ENCODE results near the gene MAP4K4. TPM values are rescaled to one million over a fixed set of nuclear protein-coding genes. Genes with fewer than 3 reads are reported as not detected.
"Not testable (repeated sequence)": the region's sequence is repeated elsewhere in the genome, so short reads cannot be mapped to it uniquely, and the experiment has no call there.

MAP4K4 gene
- total RNA-seq, 1 experiment from 2014 or later = 20.6 TPM

DNA sequence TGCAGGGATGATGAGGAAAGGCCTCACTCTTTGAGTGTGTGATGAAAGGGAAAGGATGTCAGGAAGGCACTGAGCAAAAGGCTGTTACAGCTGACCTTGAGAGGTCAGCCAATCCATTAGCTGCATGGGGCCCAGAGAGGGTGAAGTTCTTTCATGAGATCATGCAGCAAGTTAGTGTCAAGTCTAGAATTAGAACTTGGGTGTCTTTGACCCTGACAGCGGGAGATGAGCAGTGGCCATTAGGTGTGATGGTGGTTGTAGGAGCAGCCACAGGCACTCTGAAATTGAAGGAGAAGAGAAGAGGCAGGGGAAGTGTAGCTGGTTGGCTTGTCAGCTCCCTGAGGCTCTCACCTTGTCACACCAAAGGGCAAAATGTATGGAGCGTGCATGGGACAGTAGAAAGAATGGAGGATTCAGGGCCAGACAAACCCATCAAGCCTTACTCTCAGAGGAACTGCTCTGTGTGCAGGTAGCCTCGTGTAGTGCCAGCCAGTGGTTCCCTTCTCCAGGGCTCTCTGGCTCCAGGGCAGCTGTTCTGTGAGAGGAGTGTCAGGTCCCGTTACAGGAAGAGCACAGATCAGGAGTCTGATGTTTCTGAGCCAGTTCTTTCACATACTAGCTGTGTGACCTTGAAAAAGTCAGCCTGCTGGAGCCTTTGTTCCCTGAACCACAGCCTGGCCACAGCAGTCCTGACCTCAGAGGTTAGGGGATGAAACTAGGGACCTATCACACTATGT is 35.9 kb downstream of the MAP4K4 start:
- no peak for DNase-seq (ENCODE audit: low read depth, low spot score)
- in situ Hi-C loops (cut with HindIII; ENCODE audit: low pct_unique_long_range_greater_than_20kb, low sequenced_read_pairs) = no loop called here

DNA sequence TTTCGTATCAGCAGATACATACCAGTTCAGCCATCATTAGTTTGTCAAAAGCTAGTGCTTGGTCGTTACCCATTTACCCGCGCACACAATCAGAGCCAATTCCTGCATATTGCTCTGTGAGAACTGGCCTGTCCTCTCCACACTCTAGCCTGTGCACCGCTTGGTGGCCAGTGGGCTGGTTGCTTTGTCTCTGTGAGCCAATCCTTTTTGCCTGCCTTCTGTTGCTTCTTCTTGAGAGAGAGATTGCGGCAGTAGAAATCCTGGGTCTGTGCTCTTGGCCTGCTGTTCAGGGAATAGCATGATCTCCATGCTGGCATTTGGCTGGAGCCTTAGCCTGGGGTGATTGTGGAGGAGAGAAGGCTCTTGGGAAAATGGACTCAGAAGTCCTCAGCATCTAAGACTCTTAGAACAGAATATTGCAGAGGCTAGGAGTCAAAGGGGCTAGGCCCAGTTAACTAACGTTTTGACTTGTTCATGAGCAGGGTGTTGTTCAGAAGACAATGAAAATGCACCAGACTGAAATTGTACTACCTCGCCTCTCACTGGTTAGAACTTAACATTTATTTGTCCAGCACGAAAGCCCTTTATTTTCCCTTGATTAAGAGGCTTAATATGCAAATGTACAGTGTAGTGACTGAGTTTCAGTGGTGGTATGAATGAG is 37.1 kb downstream of the MAP4K4 start:
- in situ Hi-C loops (cut with HindIII; ENCODE audit: low pct_unique_long_range_greater_than_20kb, low sequenced_read_pairs) = no loop called here
- no peak for DNase-seq (ENCODE audit: low read depth, low spot score)

DNA sequence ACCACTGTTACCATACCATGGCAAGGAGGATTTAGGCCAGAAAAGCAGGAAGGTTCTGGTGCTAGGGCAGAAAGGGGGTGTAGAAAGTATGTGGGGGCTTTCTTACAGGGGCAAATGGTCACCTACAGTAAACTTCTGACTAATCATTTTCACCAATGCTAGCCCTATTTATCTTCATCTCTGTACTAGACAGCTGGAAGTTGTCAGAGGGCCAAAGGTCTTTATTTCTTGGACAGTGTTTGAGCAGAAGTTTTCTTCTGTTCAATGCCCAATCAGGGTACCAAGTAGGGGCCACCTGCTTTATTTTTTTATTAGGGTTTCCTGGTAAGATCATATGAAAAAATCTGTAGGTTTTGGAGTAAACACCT is 37.6 kb downstream of the MAP4K4 start:
- in situ Hi-C loops (cut with HindIII; ENCODE audit: low pct_unique_long_range_greater_than_20kb, low sequenced_read_pairs) = no loop called here

DNA sequence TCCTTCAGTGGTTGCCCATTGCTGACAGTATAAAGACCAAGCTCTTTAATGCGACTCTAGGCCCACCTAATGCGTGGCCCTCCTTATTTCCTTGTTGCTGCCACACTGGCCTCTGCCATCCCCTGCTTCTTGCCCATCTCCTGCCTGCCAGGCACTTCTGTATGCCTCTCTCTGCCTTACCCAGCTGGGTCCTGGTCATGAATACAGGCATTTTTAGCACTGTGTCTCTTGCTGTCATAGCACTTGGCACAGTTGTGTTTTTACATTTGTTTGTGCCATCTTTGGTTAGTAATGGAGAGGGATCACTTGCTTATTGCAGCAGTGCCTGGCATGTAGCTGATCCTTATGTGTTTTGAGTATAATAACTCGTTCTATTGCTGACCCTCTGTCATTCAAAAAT is 38.7 kb downstream of the MAP4K4 start:
- in situ Hi-C loops (cut with HindIII; ENCODE audit: low pct_unique_long_range_greater_than_20kb, low sequenced_read_pairs) = no loop called here
- no peak for DNase-seq (ENCODE audit: low read depth, low spot score)

More for the DNA sequence above, 37.6 kb downstream of the MAP4K4 start:
- DNase-seq (ENCODE audit: low read depth, low spot score) = no peak

DNA sequence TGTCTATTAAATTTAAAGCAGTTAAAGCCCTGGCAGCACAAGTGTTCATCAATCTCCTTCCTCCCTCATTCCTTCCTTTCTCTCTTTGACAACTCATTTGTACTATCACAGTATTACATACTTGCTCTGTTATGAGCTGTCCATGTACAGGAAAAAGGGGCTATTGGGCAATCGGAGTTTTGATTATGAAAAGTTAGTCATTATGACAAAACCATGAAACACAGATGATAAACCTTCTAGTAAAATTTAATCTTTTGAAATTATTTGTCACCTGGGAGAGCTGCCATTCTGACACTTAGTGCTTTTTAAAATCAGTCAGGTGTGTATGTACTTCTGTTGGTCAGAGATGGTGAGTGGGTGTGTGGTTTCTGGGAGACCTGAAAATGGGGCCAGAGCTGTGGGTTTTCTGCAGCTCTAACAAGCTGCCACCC is 39.4 kb downstream of the MAP4K4 start:
- in situ Hi-C loops (cut with HindIII; ENCODE audit: low pct_unique_long_range_greater_than_20kb, low sequenced_read_pairs) = no loop called here
- no peak for DNase-seq (ENCODE audit: low read depth, low spot score)

DNA sequence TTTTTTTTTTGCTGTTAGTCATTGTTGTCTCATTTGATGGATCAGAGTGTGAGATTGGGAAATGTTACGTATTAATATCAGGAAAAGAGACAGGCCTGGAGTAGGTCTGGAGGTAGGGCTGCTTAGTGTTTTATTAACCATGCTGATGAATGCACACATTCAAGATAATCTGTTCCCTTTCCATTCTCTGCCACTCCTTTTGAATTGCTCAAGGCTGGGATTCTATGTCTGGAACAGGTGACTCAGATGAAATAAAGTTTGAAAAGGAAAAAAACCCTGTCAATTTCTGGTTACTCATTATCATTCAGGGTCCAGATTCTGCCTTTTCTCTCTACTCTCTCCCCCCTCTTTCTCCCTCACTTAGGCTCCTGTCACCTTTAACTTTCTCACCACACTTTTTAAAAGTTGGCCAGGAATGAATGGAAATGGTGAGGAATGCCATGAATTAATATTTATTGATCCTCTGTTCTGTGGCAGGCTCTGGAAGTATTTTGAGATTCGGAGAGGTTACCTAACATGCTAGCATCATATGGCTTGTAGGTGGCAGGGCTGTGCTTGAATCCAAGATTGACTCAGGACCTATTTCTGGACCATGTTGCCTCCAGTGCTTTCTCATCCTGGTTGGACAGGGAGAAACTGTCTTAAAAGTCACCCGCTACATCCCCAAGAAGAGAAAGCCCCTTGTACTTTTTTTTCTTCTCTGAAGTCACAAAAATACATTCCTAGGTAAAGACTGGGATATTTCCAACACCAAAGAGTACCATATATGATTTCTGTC is 40.2 kb downstream of the MAP4K4 start:
- DNase-seq (ENCODE audit: low read depth, low spot score) = no peak
- in situ Hi-C loops (cut with HindIII; ENCODE audit: low pct_unique_long_range_greater_than_20kb, low sequenced_read_pairs) = no loop called here

DNA sequence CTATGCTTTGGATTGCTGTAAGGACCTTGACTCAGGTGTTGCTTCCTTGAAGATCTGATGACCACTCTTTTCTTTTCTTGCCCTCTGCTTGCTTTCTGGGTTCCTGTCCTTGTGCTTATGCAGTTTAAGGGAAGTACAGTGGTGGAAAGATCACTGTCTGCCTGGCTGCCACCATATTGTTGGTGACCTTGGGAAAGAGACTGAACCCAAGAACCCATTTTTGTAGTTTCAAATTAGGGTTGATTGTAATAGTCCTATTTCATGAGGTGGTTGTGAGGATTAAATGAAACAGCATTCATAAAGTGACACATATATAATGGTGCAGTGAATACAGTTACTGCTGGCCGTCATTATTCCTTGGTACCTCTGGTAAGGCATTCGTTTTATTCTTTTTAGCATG is 41.1 kb downstream of the MAP4K4 start:
- in situ Hi-C loops (cut with HindIII; ENCODE audit: low pct_unique_long_range_greater_than_20kb, low sequenced_read_pairs) = no loop called here
- DNase-seq (ENCODE audit: low read depth, low spot score) = no peak

DNA sequence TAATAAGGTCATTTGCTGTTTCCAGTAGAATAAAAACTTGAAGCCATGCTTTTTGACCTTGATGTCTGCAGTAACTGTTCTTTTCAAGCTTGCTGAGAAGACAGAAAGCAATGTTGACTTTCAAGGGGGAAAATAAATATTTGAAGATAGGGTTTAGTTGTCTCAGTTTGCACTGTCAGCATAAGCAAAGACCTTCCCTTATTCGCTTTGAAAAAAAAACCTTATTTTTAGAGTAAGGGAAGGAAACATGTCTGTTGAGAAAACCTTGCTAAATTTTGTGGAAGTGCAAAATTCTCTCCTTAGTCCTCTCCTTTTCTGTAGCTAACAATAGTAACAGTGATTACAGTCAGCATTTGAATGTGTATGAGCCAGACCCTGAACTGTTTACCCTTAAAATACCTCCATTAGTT is 43.1 kb downstream of the MAP4K4 start:
- DNase-seq (ENCODE audit: low read depth, low spot score) = no peak
- in situ Hi-C loops (cut with HindIII; ENCODE audit: low pct_unique_long_range_greater_than_20kb, low sequenced_read_pairs) = no loop called here

DNA sequence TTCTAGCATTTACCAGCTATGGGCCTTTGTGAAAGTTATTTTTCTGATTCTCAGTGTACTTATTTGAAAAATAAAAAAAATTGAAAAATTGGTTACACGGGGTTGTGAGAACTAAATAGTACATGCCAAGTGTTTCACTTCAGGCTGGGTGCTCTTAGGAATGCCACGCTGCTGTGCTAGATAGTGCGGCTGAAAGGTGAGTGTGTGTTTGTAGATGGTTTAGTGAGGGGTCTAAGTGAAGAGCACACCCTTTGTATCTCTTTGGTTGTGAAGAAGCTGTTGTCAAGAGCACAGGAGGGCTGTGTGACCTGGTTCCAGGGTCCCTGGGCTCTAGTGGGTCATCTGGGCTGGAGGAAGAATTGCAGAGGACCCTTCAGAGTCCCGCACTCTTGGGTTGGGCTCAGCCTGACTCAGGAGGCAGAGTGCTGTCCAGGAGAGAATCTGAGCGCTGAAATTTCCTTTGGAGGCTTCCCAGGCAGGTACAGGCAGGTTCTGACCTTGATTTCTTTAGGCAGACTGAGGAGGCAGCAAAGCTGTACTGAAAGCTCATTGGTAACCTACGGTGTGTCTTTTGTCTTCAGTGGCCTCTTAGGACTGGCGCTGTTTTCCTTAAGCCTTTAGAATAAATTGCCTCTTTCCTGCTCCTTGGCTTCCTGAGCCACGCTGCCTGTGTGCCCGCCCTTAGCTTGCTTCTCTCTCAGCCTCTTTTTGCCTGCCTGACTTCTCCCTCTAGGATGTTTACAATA is 44.4 kb downstream of the MAP4K4 start:
- no peak for DNase-seq (ENCODE audit: low read depth, low spot score)
- in situ Hi-C loops (cut with HindIII; ENCODE audit: low pct_unique_long_range_greater_than_20kb, low sequenced_read_pairs) = no loop called here

DNA sequence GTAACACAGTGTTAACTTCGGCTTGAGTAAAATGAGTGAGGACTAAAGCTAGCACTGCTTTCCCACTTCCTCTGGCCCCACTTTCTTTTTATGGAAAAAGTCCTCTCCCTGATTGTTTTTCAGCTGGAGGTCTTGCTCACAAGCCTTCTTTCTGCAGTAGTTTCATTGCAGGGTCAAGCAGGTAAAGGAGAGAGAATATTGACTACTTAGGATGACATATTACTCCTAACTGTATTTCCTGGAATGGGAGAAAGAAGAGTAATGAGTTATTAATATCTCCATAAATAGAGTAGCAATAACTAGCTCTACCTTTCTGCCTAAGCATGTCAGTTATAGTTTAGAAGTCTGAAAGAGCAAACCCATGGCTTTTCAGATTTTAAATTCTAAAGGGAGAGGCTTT is 45.0 kb downstream of the MAP4K4 start:
- in situ Hi-C loops (cut with HindIII; ENCODE audit: low pct_unique_long_range_greater_than_20kb, low sequenced_read_pairs) = no loop called here
- no peak for DNase-seq (ENCODE audit: low read depth, low spot score)

DNA sequence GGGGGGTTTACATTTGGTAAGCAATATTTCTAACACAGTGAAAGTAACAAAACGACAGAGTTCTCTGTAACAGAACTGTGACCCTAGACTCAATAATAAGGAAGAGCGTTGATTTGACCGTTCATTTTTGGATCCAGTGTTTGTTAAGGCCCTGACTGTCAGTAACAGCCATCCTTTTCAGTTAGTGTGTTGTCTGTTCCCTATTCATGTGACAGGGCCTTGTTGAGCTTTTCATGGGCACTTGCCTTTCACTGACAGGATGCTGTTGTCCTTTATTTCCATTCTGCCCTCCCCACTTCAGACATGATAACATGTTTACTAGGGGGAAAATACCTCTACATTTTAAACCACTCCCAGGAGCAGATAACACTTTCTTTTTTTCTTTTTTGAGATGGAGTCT is 45.8 kb downstream of the MAP4K4 start:
- no peak for DNase-seq (ENCODE audit: low read depth, low spot score)
- in situ Hi-C loops (cut with HindIII; ENCODE audit: low pct_unique_long_range_greater_than_20kb, low sequenced_read_pairs) = no loop called here

DNA sequence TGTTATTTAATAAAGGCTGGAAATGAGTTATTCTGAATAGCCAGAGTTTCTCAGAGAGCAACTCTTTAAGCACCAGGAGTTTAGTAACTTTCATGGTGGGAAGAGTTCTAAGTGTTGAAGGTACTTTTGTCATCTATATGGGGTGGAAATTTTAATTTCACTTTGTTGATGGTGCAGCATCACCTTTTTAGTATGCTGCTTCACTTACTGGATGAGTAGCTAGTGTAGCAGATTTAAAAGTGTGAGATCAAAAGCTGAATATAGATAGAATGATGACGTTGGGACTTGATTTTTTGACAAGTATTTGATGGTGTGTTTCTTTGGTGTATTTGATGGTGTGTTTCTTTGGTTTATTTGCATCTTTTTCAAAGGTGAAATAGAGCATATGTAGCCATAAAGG is 47.3 kb downstream of the MAP4K4 start:
- DNase-seq (ENCODE audit: low read depth, low spot score) = no peak
- in situ Hi-C loops (cut with HindIII; ENCODE audit: low pct_unique_long_range_greater_than_20kb, low sequenced_read_pairs) = no loop called here

DNA sequence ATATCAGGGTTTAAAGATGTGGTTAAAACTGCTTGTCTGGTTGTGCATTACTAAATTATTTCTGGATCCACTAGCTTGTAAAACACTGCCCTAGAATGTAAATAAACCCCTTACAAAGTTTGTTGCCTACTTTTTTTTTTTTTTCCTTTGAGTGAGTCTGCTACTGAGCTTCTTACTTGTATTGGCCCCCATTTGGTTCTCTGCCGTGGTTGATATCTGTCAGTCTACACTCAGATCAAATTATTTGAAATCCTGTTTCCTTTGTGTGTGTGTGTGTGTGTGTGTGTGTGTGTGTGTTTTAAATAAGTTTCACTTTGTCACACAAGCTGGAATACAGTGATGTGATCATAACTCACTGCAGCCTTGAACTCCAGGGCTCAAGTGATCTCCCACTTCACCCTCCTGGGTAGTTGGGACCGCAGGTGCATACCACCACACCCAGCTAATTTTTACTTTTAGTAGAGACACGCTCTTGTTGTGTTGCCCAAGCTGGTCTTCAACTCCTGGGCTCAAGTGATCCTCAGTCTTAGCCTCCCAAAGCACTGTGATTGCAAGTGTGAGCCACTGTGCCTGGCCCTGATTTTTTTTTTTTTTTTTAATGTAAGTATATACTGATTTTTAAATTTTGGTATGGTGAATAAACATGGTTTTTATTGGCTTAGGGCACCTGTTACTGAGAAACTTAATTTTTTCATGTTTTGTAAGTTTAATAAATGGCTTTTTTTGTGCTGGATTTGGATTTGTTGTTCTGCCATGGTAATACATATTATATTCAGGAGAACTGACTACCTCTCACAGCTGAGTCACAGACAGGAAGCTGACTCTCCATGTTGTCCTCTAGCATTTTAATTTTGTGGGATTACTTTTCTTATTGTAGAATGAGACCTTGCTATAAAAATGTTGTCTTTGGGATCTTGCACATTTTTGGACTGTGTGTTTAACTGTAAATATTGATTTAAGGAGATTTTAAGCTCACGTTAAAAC is 48.5 kb downstream of the MAP4K4 start:
- in situ Hi-C loops (cut with HindIII; ENCODE audit: low pct_unique_long_range_greater_than_20kb, low sequenced_read_pairs) = no loop called here

DNA sequence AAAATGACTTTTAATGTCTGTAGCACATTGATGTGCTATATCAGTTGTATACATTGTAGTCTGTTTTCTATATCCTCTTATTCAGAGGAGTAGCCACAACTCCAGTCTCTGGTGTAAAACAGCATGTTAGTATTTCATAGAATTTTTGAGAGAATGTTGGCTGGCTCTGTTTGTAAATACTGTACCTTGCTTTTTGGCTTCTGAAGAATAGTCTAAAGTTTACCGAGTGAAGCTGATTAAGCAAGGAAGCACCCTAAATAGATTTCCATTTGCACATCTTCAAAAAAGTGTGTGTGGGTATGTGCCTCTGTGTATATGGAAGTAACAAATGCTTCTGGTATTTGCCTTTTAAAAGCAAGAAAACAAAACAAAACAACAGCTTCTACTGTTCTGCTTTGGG is 50.5 kb downstream of the MAP4K4 start:
- DNase-seq (ENCODE audit: low read depth, low spot score) = no peak
- in situ Hi-C loops (cut with HindIII; ENCODE audit: low pct_unique_long_range_greater_than_20kb, low sequenced_read_pairs) = no loop called here

More for the DNA sequence above, 48.5 kb downstream of the MAP4K4 start:
- no peak for DNase-seq (ENCODE audit: low read depth, low spot score)

DNA sequence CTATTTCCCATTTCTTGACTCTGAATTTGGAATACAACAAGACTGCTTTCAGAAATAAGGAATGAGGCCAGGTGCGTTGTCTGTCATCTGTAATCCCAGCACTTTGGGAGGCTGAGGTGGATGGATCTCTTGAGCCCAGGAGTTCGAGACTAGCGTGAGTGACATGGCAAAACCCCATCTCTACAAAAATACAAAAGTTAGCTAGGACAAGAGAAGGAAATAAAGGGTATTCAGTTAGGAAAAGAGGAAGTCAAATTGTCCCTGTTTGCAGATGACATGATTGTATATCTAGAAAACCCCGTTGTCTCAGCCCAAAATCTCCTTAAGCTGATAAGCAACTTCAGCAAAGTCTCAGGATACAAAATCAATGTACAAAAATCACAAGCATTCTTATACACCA is 51.0 kb downstream of the MAP4K4 start:
- DNase-seq (ENCODE audit: low read depth, low spot score); in situ Hi-C loops (cut with HindIII; ENCODE audit: low pct_unique_long_range_greater_than_20kb, low sequenced_read_pairs): not testable (repeated sequence)

DNA sequence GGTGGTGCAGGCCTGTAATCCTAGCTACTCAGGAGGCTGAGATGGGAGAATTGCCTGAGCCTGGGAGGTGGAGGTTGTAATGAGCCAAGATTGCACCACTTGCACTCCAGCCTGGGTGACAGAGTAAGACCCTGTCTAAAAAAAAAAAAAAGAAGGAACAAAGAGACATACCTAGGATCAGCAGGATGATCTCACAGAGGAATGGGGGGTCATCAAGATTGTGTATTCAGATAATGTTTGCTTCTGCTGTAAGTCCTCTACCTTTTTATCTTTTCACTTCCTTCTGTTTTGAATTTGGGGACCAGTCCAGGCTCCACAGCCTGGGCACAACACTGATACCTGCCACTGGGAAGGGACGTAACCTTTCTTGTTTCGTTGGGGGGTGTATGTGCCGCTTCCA is 53.2 kb downstream of the MAP4K4 start:
- no peak for DNase-seq (ENCODE audit: low read depth, low spot score)

DNA sequence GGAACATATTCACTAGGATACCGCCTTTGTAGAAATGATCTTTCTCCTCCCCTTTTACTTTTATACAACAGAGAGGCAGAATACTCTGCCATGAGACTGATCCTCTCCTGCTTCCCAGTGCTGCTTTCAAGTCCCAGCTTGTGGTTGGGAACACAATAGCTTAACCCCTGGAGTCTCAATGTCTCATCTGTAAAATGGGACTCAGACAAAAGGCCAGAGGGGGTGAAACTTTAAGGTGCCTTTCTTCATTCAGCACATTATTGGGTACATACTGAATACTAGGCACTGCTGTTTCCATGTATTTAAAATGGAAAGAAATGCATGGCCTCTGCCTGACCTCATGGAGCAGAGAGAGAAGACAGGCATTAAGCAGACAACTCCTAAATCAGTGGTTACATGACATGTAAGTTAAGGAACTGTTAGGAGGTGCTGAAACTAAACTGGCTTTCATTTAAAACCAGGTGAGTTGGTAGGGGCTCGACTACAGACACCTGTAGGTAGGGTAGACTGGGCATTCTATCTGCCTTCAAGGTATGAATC is 53.8 kb downstream of the MAP4K4 start:
- in situ Hi-C loops (cut with HindIII; ENCODE audit: low pct_unique_long_range_greater_than_20kb, low sequenced_read_pairs) = no loop called here
- DNase-seq (ENCODE audit: low read depth, low spot score) = no peak

More for the DNA sequence above, 53.2 kb downstream of the MAP4K4 start:
- in situ Hi-C loops (cut with HindIII; ENCODE audit: low pct_unique_long_range_greater_than_20kb, low sequenced_read_pairs) = no loop called here

Measured in SK-MEL-5 (cell line).